Mesendoderm (in vitro differentiated cells): ENCODE measurements around the gene COG7.

Experiments
- DNase-seq: peaks from one replicate; pipeline ENCODE4 v3.0.0; 2013
- H2AK5ac ChIP-seq: 2 replicates; pipeline ENCODE4 v1.6.1; 2013; ENCODE audit warnings: low read length, inconsistent platforms
- H2BK120ac ChIP-seq: 2 replicates; pipeline ENCODE4 v1.6.1; 2013; ENCODE audit warnings: low read depth, mild to moderate bottlenecking, low read length, moderate library complexity, mixed read lengths
- H2BK15ac ChIP-seq: replicated peaks from 2 replicates; pipeline ENCODE4 v1.6.1; 2013; ENCODE audit warnings: low read depth, mild to moderate bottlenecking, moderate library complexity
- H2BK5ac ChIP-seq: 2 replicates; pipeline ENCODE4 v1.6.1; 2013; ENCODE audit warnings: low read length, inconsistent platforms
- H3K18ac ChIP-seq: 2 replicates; pipeline ENCODE4 v1.6.1; 2013; ENCODE audit warnings: mild to moderate bottlenecking, low read length, mixed read lengths
- H3K23ac ChIP-seq: one replicate; pipeline ENCODE4 v1.6.1; 2013; ENCODE audit warnings: low read length
- H3K27ac ChIP-seq: 2 replicates; pipeline ENCODE4 v1.5.1; 2013; ENCODE audit warnings: low read depth, mild to moderate bottlenecking, inconsistent platforms, low read length, moderate library complexity
- H3K27me3 ChIP-seq: 2 replicates; pipeline ENCODE4 v1.6.1; 2013; ENCODE audit warnings: low read length, control low read depth, mild to moderate bottlenecking, inconsistent platforms; ENCODE audit not compliant: insufficient read depth, poor library complexity
- H3K36me3 ChIP-seq: 2 replicates; pipeline ENCODE4 v1.6.1; 2013; ENCODE audit warnings: low read length, inconsistent platforms; ENCODE audit not compliant: control insufficient read depth, insufficient read depth
- H3K4ac ChIP-seq: one replicate; pipeline ENCODE4 v1.6.1; 2013; ENCODE audit warnings: low read depth, mild to moderate bottlenecking, low read length, moderate library complexity
- H3K4me1 ChIP-seq: 2 replicates; pipeline ENCODE4 v1.6.1; 2013; ENCODE audit warnings: low read depth, low read length, inconsistent platforms; ENCODE audit not compliant: control insufficient read depth
- H3K4me2 ChIP-seq: 2 replicates; pipeline ENCODE4 v1.6.1; 2013; ENCODE audit warnings: low read length
- H3K4me3 ChIP-seq: 2 replicates; pipeline ENCODE4 v1.5.1; 2013; ENCODE audit warnings: mild to moderate bottlenecking, low read length
- H3K56ac ChIP-seq: one replicate; pipeline ENCODE4 v1.6.1; 2013; ENCODE audit warnings: low read length
- H3K79me1 ChIP-seq: 2 replicates; pipeline ENCODE4 v1.6.1; 2013; ENCODE audit warnings: low read length, inconsistent platforms
- H3K79me2 ChIP-seq: 2 replicates; pipeline ENCODE4 v1.6.1; 2013; ENCODE audit warnings: mild to moderate bottlenecking, low read length; ENCODE audit not compliant: control insufficient read depth, insufficient read depth
- H3K9ac ChIP-seq: 2 replicates; pipeline ENCODE4 v1.6.1; 2013; ENCODE audit warnings: low read length, inconsistent platforms
- H4K5ac ChIP-seq: one replicate; pipeline ENCODE4 v1.6.1; 2013; ENCODE audit warnings: low read length
- H4K8ac ChIP-seq: one replicate; pipeline ENCODE4 v1.6.1; 2013; ENCODE audit warnings: low read depth, mild to moderate bottlenecking, control low read depth, low read length, moderate library complexity
- WGBS: extraction: QIAGEN DNeasy Blood & Tissue Kit; methylation state at CpG from one replicate; pipeline ENCODE4 v1.1.7; 2013; ENCODE audit warnings: low lambda C conversion rate, missing lambda C conversion rate; ENCODE audit not compliant: insufficient coverage; ENCODE audit errors: extremely low coverage; 5-methylcytosine and 5-hydroxymethylcytosine counted together

Gene COG7

GRCh38 chr16:23499801-23500200, 46.8 kb upstream of the COG7 start:
- Histone ChIP-seq H2BK5ac (no peak overlapping the region), H3K23ac (no peak overlapping the region), H3K4me1 (peaks cover 3% of the 10 kb centered on the region), H3K4ac (no peak overlapping the region), H2BK120ac (no peak overlapping the region), H2BK15ac (no peak overlapping the region), H3K4me2 (no peak overlapping the region), H3K36me3 (no peaks in the 10 kb centered on the region), H4K5ac (no peak overlapping the region), H3K79me1 (peaks cover 27% of the 10 kb centered on the region), H3K9ac (no peak overlapping the region), H3K18ac (no peak overlapping the region), H3K27me3 (no peaks in the 10 kb centered on the region), H3K56ac (no peak overlapping the region), H2AK5ac (no peak overlapping the region), H3K27ac (no peak overlapping the region), H4K8ac (no peak overlapping the region), H3K4me3 (no peak overlapping the region), H3K79me2 (peaks cover 54% of the 10 kb centered on the region)
- DNase-seq = peak; percentile 55
- WGBS = no CpG with 5 or more reads among the region's 7 CpGs

DNA sequence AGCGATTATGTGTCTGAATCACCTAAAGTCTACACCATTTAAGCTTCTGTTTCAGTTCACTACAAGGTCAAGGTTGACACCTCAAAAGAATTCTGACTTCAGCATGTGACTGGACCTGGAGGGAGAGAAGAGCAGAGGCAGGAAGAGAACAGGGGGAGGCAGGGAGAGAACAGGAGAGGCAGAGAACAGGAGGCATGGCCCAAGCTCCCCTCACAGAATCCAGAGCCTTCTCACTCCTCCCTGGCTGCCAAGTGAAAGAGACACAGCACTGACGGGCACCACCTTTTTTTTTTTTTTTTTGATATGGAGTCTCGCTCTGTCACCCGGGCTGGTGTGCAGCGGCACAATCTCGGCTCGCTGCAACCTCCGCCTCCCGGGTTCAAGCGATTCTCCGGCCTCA, 45.9 kb upstream of the COG7 start:
- Histone ChIP-seq H4K8ac (no peak overlapping the region), H3K27ac (no peak overlapping the region), H3K4me1 (no peaks in the 10 kb centered on the region), H3K56ac (no peak overlapping the region), H3K4me2 (no peak overlapping the region), H2AK5ac (no peak overlapping the region), H3K79me2 (peaks cover 44% of the 10 kb centered on the region), H3K36me3 (peaks cover 3% of the 10 kb centered on the region), H4K5ac (no peak overlapping the region), H2BK120ac (no peak overlapping the region), H3K18ac (no peak overlapping the region), H2BK5ac (no peak overlapping the region), H3K4me3 (no peak overlapping the region), H2BK15ac (no peak overlapping the region), H3K79me1 (peaks cover 21% of the 10 kb centered on the region), H3K23ac (no peak overlapping the region), H3K27me3 (no peaks in the 10 kb centered on the region), H3K4ac (no peak overlapping the region), H3K9ac (no peak overlapping the region)
- no peak for DNase-seq
- WGBS = no CpG with 5 or more reads among the region's 11 CpGs

- Histone ChIP-seq H2AK5ac (no peak overlapping the region), H3K4me3 (no peak overlapping the region), H3K4me2 (no peak overlapping the region), H3K27me3 (no peaks in the 10 kb centered on the region), H2BK15ac (no peak overlapping the region), H3K56ac (no peak overlapping the region), H3K9ac (no peak overlapping the region), H2BK120ac (no peak overlapping the region), H3K18ac (no peak overlapping the region), H3K4me1 (no peaks in the 10 kb centered on the region), H2BK5ac (no peak overlapping the region), H3K36me3 (peaks cover 10% of the 10 kb centered on the region), H3K27ac (no peak overlapping the region), H3K79me1 (peaks cover 17% of the 10 kb centered on the region), H3K4ac (no peak overlapping the region), H4K5ac (no peak overlapping the region), H4K8ac (no peak overlapping the region), H3K23ac (no peak overlapping the region), H3K79me2 (peaks cover 39% of the 10 kb centered on the region)
- WGBS = no CpG with 5 or more reads among the region's 6 CpGs
- DNase-seq = peak; percentile 25
These were observed 44.5 kb upstream of the COG7 start for GRCh38 chr16:23497543-23497868.

GRCh38 chr16:23496821-23497542, 44.0 kb upstream of the COG7 start:
- Histone ChIP-seq H3K79me1 (peaks cover 14% of the 10 kb centered on the region), H3K4ac (no peak overlapping the region), H3K4me2 (no peak overlapping the region), H3K18ac (no peak overlapping the region), H2BK120ac (no peak overlapping the region), H3K36me3 (peaks cover 10% of the 10 kb centered on the region), H3K27ac (no peak overlapping the region), H3K27me3 (no peaks in the 10 kb centered on the region), H3K79me2 (peaks cover 33% of the 10 kb centered on the region), H3K9ac (no peak overlapping the region), H2AK5ac (no peak overlapping the region), H3K4me3 (no peak overlapping the region), H3K56ac (no peak overlapping the region), H4K5ac (no peak overlapping the region), H3K23ac (no peak overlapping the region), H3K4me1 (no peaks in the 10 kb centered on the region), H4K8ac (no peak overlapping the region), H2BK15ac (no peak overlapping the region), H2BK5ac (no peak overlapping the region)
- DNase-seq = no peak
- WGBS = no CpG with 5 or more reads among the region's 12 CpGs

- H2BK5ac ChIP-seq = no peak overlapping the region
- peaks cover 12% of the 10 kb centered on the region for H3K79me1 ChIP-seq
- H3K4me1 ChIP-seq = no peaks in the 10 kb centered on the region
- WGBS = no CpG with 5 or more reads among the region's 4 CpGs
- H4K5ac ChIP-seq = no peak overlapping the region
- H3K4me3 ChIP-seq = no peak overlapping the region
- DNase-seq = no peak
- peaks cover 10% of the 10 kb centered on the region for H3K36me3 ChIP-seq
- no peak overlapping the region for H3K9ac ChIP-seq
- no peak overlapping the region for H3K56ac ChIP-seq
- no peak overlapping the region for H3K4ac ChIP-seq
- no peak overlapping the region for H4K8ac ChIP-seq
- no peak overlapping the region for H3K23ac ChIP-seq
- no peak overlapping the region for H2AK5ac ChIP-seq
- no peak overlapping the region for H3K4me2 ChIP-seq
- no peak overlapping the region for H2BK120ac ChIP-seq
- H3K79me2 ChIP-seq = peaks cover 22% of the 10 kb centered on the region
- H2BK15ac ChIP-seq = no peak overlapping the region
- no peak overlapping the region for H3K18ac ChIP-seq
- H3K27me3 ChIP-seq = no peaks in the 10 kb centered on the region
- H3K27ac ChIP-seq = no peak overlapping the region
These were observed 42.7 kb upstream of the COG7 start for GRCh38 chr16:23495671-23496070.

- Histone ChIP-seq H3K27ac (no peak overlapping the region), H4K5ac (no peak overlapping the region), H3K18ac (no peak overlapping the region), H3K4me3 (no peak overlapping the region), H3K79me1 (peaks cover 7% of the 10 kb centered on the region), H3K36me3 (peaks cover 10% of the 10 kb centered on the region), H2AK5ac (no peak overlapping the region), H3K23ac (no peak overlapping the region), H3K9ac (no peak overlapping the region), H3K4ac (no peak overlapping the region), H2BK120ac (no peak overlapping the region), H2BK15ac (no peak overlapping the region), H3K4me1 (no peaks in the 10 kb centered on the region), H4K8ac (no peak overlapping the region), H3K27me3 (no peaks in the 10 kb centered on the region), H3K4me2 (no peak overlapping the region), H3K56ac (no peak overlapping the region), H3K79me2 (peaks cover 12% of the 10 kb centered on the region), H2BK5ac (no peak overlapping the region)
- DNase-seq = no peak
- no CpG with 5 or more reads among the region's 11 CpGs for whole genome bisulfite sequencing
These were observed 41.2 kb upstream of the COG7 start for GRCh38 chr16:23494188-23494587.
